ENCODE measurements around the gene PRKX. TPM values are rescaled to one million over a fixed set of nuclear protein-coding genes. Genes with fewer than 3 reads are reported as not detected.
A peak's percentile ranks its signal among the peaks of the same experiment; 100 is the strongest.
"Not testable (repeated sequence)": the region's sequence is repeated elsewhere in the genome, so short reads cannot be mapped to it uniquely, and the experiment has no call there.

PRKX gene
- total and polyA plus RNA-seq, 9 donors = 3.3 to 23.1 (median 8.3) TPM

- intact Hi-C loops (cut with DNase I) = loop anchor here in 2 of 4 donors (10.0 kb wide), 2 partner anchors 145 to 155 kb away; no protein-coding TSS in a partner anchor
- Histone ChIP-seq H3K27me3 (no peaks in the 10 kb centered on the region), H3K4me3 (no peak overlapping the region), H3K36me3 (no peaks in the 10 kb centered on the region), H3K4me1 (ENCODE audit: insufficient read depth) (no peaks in the 10 kb centered on the region), H3K27ac (no peak overlapping the region), H3K9me3 (no peaks in the 10 kb centered on the region)
- TF ChIP-seq POLR2A (IDR thresholded peaks at IDR 0.05) (no peak), CTCF (IDR thresholded peaks at IDR 0.05) (no peak), EP300 (IDR thresholded peaks at IDR 0.05) (no peak)
- 78 to 85% (median 80%) methylated on average over 10 of the region's 10 CpGs for WGBS, 3 donors
- no peak for DNase-seq
Observed at GRCh38 chrX:3659761-3660160, 53.7 kb downstream of the PRKX start.

GRCh38 chrX:3655181-3655580, 58.3 kb downstream of the PRKX start:
- H3K27ac ChIP-seq = no peak overlapping the region
- H3K9me3 ChIP-seq = no peaks in the 10 kb centered on the region
- intact Hi-C loops (cut with DNase I) = loop anchor here in 2 of 4 donors (10.0 kb wide), 2 partner anchors 150 to 160 kb away; no protein-coding TSS in a partner anchor
- no peaks in the 10 kb centered on the region for H3K27me3 ChIP-seq
- no peak for DNase-seq
- 93 to 95% (median 93%) methylated on average over 19 of the region's 19 CpGs for WGBS, 3 donors
- no peaks in the 10 kb centered on the region for H3K4me1 ChIP-seq (ENCODE audit: insufficient read depth)
- TF ChIP-seq EP300 (IDR thresholded peaks at IDR 0.05) = no peak
- TF ChIP-seq POLR2A (IDR thresholded peaks at IDR 0.05) = no peak
- no peak for TF ChIP-seq CTCF (IDR thresholded peaks at IDR 0.05)
- no peaks in the 10 kb centered on the region for H3K36me3 ChIP-seq
- H3K4me3 ChIP-seq = no peak overlapping the region

DNA sequence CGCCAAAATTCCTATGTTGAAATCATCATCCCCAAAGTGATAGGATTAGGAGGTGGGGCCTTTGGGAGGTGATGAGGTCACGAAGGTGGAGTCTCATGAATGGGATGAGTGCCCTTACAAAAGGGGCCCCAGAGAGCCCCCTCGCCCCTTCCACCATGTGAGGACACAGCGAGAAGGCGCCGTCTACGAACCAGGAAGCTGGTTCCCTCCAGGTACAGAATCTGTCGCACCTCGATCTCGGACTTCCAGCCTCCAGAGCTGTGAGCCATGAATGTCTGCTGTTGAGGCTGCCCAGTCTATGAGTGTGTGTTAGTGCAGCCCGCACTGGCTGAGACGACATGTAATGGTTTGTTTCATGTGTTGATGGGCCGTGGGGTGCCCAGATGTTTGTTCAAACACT, 60.3 kb downstream of the PRKX start:
- intact Hi-C loops (cut with DNase I) = loop anchor here in 2 of 4 donors (10.0 kb wide), 2 partner anchors 152 to 162 kb away; no protein-coding TSS in a partner anchor
- TF ChIP-seq EP300 (IDR thresholded peaks at IDR 0.05) = no peak
- H3K9me3 ChIP-seq = no peaks in the 10 kb centered on the region

DNA sequence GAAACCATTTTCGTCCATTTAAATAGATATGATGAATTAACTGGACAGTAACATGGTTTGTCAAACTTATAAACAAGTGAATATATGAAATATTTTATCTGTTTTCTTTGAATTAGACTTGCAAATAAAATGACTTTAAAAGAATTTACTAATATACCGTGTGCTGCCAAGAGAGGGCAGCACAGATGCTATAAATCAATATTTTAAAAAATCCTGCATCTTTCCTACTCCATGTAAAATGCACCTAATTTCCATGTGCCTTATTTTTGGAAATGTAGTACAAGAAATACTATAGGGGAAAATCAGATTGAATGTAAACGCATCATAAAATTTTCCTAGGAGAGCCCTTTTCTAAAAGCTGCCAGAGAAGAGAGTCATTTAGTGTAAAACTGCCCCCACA, 62.2 kb downstream of the PRKX start:
- Histone ChIP-seq H3K27ac (no peak overlapping the region), H3K4me3 (no peak overlapping the region), H3K36me3 (no peaks in the 10 kb centered on the region), H3K27me3 (no peaks in the 10 kb centered on the region), H3K4me1 (ENCODE audit: insufficient read depth) (no peaks in the 10 kb centered on the region), H3K9me3 (no peaks in the 10 kb centered on the region)
- no peak for DNase-seq
- 26 to 34% (median 34%) methylated on average over 3 of the region's 3 CpGs for WGBS, 3 donors
- intact Hi-C loops (cut with DNase I) = loop anchor here in 2 of 4 donors (10.0 kb wide), 2 partner anchors 154 to 164 kb away; no protein-coding TSS in a partner anchor
- peak; percentile 13 to 37 (median 35) for TF ChIP-seq CTCF (IDR thresholded peaks at IDR 0.05)
- no peak for TF ChIP-seq POLR2A (IDR thresholded peaks at IDR 0.05)

More for the DNA sequence above, 60.3 kb downstream of the PRKX start:
- no peak overlapping the region for H3K27ac ChIP-seq
- WGBS, 3 donors = 93 to 95% (median 94%) methylated on average over 13 of the region's 13 CpGs
- no peak for DNase-seq
- no peaks in the 10 kb centered on the region for H3K27me3 ChIP-seq
- no peak overlapping the region for H3K4me3 ChIP-seq
- no peaks in the 10 kb centered on the region for H3K4me1 ChIP-seq (ENCODE audit: insufficient read depth)
- H3K36me3 ChIP-seq = no peaks in the 10 kb centered on the region

DNA sequence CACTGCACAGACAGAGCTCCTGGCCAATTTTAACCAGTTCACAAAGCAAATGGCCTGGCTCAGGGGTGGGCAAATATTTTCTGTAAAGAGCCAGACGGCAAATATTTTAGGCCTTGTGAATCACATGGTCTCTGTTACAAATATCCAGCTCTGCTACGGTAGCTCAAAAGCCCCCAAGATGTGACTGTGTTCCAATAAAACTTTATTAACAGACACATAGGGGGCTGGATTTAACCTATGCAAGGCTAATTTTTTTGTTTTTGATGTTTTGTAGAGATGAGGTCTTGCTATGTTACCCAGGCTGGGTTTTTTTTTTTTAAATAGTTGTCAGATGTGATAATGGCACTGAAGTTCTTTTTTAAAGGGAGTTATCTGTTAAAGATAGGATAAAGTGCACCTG, 65.4 kb downstream of the PRKX start:
- H3K4me3 ChIP-seq = no peak overlapping the region
- no peaks in the 10 kb centered on the region for H3K9me3 ChIP-seq
- no peak for DNase-seq
- intact Hi-C loops (cut with DNase I) = no loop called here
- H3K27me3 ChIP-seq = no peaks in the 10 kb centered on the region
- no peaks in the 10 kb centered on the region for H3K36me3 ChIP-seq
- no peak overlapping the region for H3K27ac ChIP-seq
- WGBS, 3 donors = 87 to 98% (median 91%) methylated on average over 2 of the region's 2 CpGs
- TF ChIP-seq POLR2A (IDR thresholded peaks at IDR 0.05) = no peak
- H3K4me1 ChIP-seq (ENCODE audit: insufficient read depth) = no peaks in the 10 kb centered on the region

DNA sequence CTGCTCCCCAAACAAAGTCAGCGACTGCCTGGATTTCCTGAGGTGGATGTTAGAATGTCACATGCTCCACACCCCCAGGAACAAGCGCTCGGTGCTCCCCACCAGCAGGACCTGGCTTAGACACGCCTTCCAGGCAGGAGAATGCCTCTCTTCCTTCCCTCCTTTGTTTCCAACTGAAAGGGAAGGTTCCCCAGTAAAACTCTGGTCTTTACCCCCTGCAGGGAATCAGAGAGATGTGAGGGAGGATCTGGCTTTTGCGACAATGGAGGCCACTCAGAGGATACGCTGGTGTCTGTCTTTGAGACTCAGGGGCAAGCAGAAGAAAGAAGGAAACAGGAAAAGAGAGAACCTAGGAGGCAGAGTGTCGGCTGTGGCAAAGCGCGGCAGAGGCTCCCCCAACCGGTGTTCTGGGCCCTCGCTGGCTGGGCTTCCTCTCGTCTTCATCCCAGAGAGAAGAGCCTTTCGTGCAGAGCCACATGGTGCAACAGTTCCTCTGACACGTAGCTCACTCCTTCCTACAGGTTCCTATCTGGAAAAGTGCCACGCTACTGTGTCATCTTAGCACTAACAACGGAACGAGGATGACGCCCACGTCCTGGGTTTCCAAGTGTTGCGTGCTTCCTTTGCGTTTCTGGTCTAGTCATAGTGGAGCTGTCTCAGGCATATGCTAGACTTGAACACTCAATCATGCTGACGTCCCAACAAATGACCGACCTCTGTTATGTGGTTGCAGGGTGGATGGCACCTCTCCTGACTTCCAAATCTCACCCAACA, 73.4 kb downstream of the PRKX start:
- H3K36me3 ChIP-seq; DNase-seq; H3K4me3 ChIP-seq; H3K4me1 ChIP-seq (ENCODE audit: insufficient read depth); H3K27ac ChIP-seq; H3K9me3 ChIP-seq; H3K27me3 ChIP-seq: not testable (repeated sequence)
- intact Hi-C loops (cut with DNase I) = loop anchor here in 1 of 4 donors (5.0 kb wide), 1 partner anchor 167 kb away; no protein-coding TSS in a partner anchor
- 62 to 84% (median 76%) methylated on average over 23 of the region's 23 CpGs for WGBS, 3 donors

Data from ovary (tissue), 9 donors.